HG03108 (cell line): ENCODE data around the gene KLK15.

Experiments used
- ATAC-seq: cut with Tn5 transposase; IDR thresholded peaks from one replicate; pipeline ENCODE4 v1.9.1; 2021; ENCODE audit warnings: moderate library complexity; ENCODE audit not compliant: unreplicated experiment

KLK15 gene

GRCh38 chr19:50833117-50833801, at the start of gene KLK15:
Gene KLK15 (minus strand): TSS chr19:50833574. CDS start chr19:50831492, 2,082 bp downstream.
- ATAC-seq: no peak

GRCh38 chr19:50882188-50882587, 48.8 kb upstream of the KLK15 start:
- no peak for ATAC-seq

GRCh38 chr19:50880241-50880640, 46.9 kb upstream of the KLK15 start:
- no peak for ATAC-seq

GRCh38 chr19:50878851-50879250, 45.5 kb upstream of the KLK15 start:
- no peak for ATAC-seq

- ATAC-seq: no peak
These were observed 44.0 kb upstream of the KLK15 start for GRCh38 chr19:50877338-50877737.

- ATAC-seq: no peak
These were observed 43.1 kb upstream of the KLK15 start for GRCh38 chr19:50876456-50876855.

GRCh38 chr19:50875795-50876422, 42.5 kb upstream of the KLK15 start:
- ATAC-seq: no peak

GRCh38 chr19:50874211-50874610, 40.8 kb upstream of the KLK15 start:
- ATAC-seq: no peak

- no peak for ATAC-seq
These were observed 39.7 kb upstream of the KLK15 start, which contains the start of gene KLK2 for GRCh38 chr19:50873056-50873455. Gene KLK2 (plus strand): TSS chr19:50873439. CDS start chr19:50873474, 35 bp downstream.

GRCh38 chr19:50870417-50871089, 37.2 kb upstream of the KLK15 start:
- no peak for ATAC-seq

- no peak for ATAC-seq
These were observed 36.1 kb upstream of the KLK15 start for GRCh38 chr19:50869479-50869878.

GRCh38 chr19:50861496-50862286, 28.3 kb upstream of the KLK15 start:
- no peak for ATAC-seq

GRCh38 chr19:50861010-50861409, 27.6 kb upstream of the KLK15 start:
- ATAC-seq: no peak

GRCh38 chr19:50859849-50860248, 26.5 kb upstream of the KLK15 start:
- ATAC-seq: no peak

- ATAC-seq: no peak
These were observed 25.5 kb upstream of the KLK15 start for GRCh38 chr19:50858886-50859285.

- ATAC-seq: no peak
These were observed 24.0 kb upstream of the KLK15 start for GRCh38 chr19:50857366-50857765.

- ATAC-seq: no peak
These were observed 21.4 kb upstream of the KLK15 start, which contains the start of gene KLK3 for GRCh38 chr19:50854636-50855410. Gene KLK3 (plus strand): TSS chr19:50854915. CDS start chr19:50854956, 41 bp downstream.

- ATAC-seq: no peak
These were observed 18.2 kb upstream of the KLK15 start for GRCh38 chr19:50851620-50852019.

- ATAC-seq: no peak
These were observed 17.4 kb upstream of the KLK15 start for GRCh38 chr19:50850738-50851137.

GRCh38 chr19:50844296-50844935, 11.0 kb upstream of the KLK15 start:
- ATAC-seq: no peak
